Lower leg skin (tissue), 3 donors: Measurements from ENCODE around the gene DUS2.

Source experiments
- CTCF ChIP-seq, 3 donors: fragments of 450-650 bp; IDR thresholded peaks; one replicate each; pipeline ENCODE4 v1.5.1; 2016; ENCODE audit warnings: antibody characterized with exemption in 3 of 3, mild to moderate bottlenecking in 3 of 3, moderate library complexity in 2 of 3
- POLR2A ChIP-seq, 2 donors: fragments of 450-650 bp; IDR thresholded peaks; one replicate each; pipeline ENCODE4 v1.6.1; 2016 to 2017; ENCODE audit warnings: antibody characterized with exemption in 2 of 2, mild to moderate bottlenecking in 1 of 2, moderate library complexity in 1 of 2

- TF ChIP-seq CTCF (IDR thresholded peaks at IDR 0.05) (no peak), POLR2A (IDR thresholded peaks at IDR 0.05) (no peak)
These were observed 66.0 kb downstream of the DUS2 start for GRCh38 chr16:68089067-68089466.
